GM12891 (cell line): Measurements from ENCODE around the gene NBL1. TPM values are rescaled to one million over a fixed set of nuclear protein-coding genes. Genes with fewer than 3 reads are reported as not detected.

Experiments used
- DNase-seq: peaks from one replicate; pipeline ENCODE4 v3.0.0; 2011; ENCODE audit warnings: low spot score; ENCODE audit not compliant: insufficient read length
- FAIRE-seq: peaks from 2 replicates; lab custom pipeline; 2011; peaks lifted over from hg19 to GRCh38; lab: Jason Lieb, UNC
- PAX5 ChIP-seq: IDR thresholded peaks from 2 replicates; pipeline ENCODE4 v1.6.1; 2011; ENCODE audit warnings: low read length, moderate library complexity, mild to moderate bottlenecking; ENCODE audit not compliant: insufficient read depth, severe bottlenecking
- POLR2A ChIP-seq: IDR thresholded peaks from 2 replicates; pipeline ENCODE4 v1.6.1; 2011; ENCODE audit warnings: low read depth, low read length, control low read depth
- POLR2AphosphoS5 ChIP-seq: IDR thresholded peaks from 2 replicates; pipeline ENCODE4 v1.6.1; 2011; ENCODE audit warnings: low read depth, low read length, control low read depth
- POU2F2 ChIP-seq: IDR thresholded peaks from 2 replicates; pipeline ENCODE4 v1.6.1; 2011; ENCODE audit warnings: low read depth, mild to moderate bottlenecking, control low read depth, low read length, moderate library complexity
- SPI1 ChIP-seq: IDR thresholded peaks from 2 replicates; pipeline ENCODE4 v1.6.1; 2011; ENCODE audit warnings: low read depth, low read length, control low read depth
- TAF1 ChIP-seq: IDR thresholded peaks from 2 replicates; pipeline ENCODE4 v1.6.1; 2011; ENCODE audit warnings: low read depth, low read length, control low read depth
- polyA plus RNA-seq: library from polyadenylated mRNA; unstranded; fragments of >200 nt; gene quantifications from one replicate; pipeline ENCODE4 v1.2.1, GENCODE V29; 2012; ENCODE audit warnings: low read depth, missing spikeins, inconsistent platforms; ENCODE audit not compliant: missing spikeins

The NBL1 gene
- 1.3 TPM for polyA plus RNA-seq

- FAIRE-seq (peak; percentile 72), DNase-seq (peak; percentile 67)
- TF ChIP-seq POLR2AphosphoS5: no peak
- TF ChIP-seq PAX5: no peak
- TF ChIP-seq POLR2A: no peak
- TF ChIP-seq TAF1: no peak
- no peak for TF ChIP-seq SPI1
- TF ChIP-seq POU2F2: no peak
These were observed at the start of gene NBL1 for GRCh38 chr1:19643602-19644394. NBL1 (plus strand) TSS chr1:19644311; CDS start chr1:19655031, 10,720 bp downstream.

GRCh38 chr1:19596065-19596713 lies 47.9 kb upstream of the NBL1 start:
- FAIRE-seq: no peak
- TF ChIP-seq POU2F2 (0 out of 2 replicates have a peak, but pooled peaks have one; percentile 64), TAF1 (peak; percentile 30; the same call in 1 of the 2 replicates), SPI1 (no peak)
- no peak for DNase-seq

- TF ChIP-seq POU2F2: peak; percentile 82
- peak; percentile 87 for TF ChIP-seq TAF1
- peak; percentile 56 for TF ChIP-seq SPI1
- TF ChIP-seq PAX5: no peak
- peak; percentile 74 for TF ChIP-seq POLR2AphosphoS5
- TF ChIP-seq POLR2A: peak; percentile 89
- FAIRE-seq (peak; percentile 98), DNase-seq (peak; percentile 79)
These were observed 47.2 kb upstream of the NBL1 start for GRCh38 chr1:19596714-19597495.

- DNase-seq (peak; percentile 12), FAIRE-seq (peak; percentile 81)
- TF ChIP-seq PAX5: no peak
- no peak for TF ChIP-seq POU2F2
- no peak for TF ChIP-seq SPI1
- no peak for TF ChIP-seq TAF1
- no peak for TF ChIP-seq POLR2AphosphoS5
- TF ChIP-seq POLR2A: no peak; the same call in 1 of the 2 replicates
These were observed 46.4 kb upstream of the NBL1 start for GRCh38 chr1:19597496-19598309.

- DNase-seq: no peak
- FAIRE-seq: no peak
- TF ChIP-seq SPI1 (no peak), POLR2A (no peak), POU2F2 (no peak)
These were observed 44.3 kb upstream of the NBL1 start for GRCh38 chr1:19599810-19600209.

GRCh38 chr1:19602486-19602885 lies 41.6 kb upstream of the NBL1 start:
- TF ChIP-seq PAX5 (no peak), POLR2AphosphoS5 (no peak), TAF1 (no peak)
- FAIRE-seq: no peak
- no peak for DNase-seq

- no peak for FAIRE-seq
These were observed 38.1 kb upstream of the NBL1 start for GRCh38 chr1:19605967-19606366.

GRCh38 chr1:19606817-19607642 lies 37.1 kb upstream of the NBL1 start:
- DNase-seq (no peak), FAIRE-seq (no peak)
- no peak for TF ChIP-seq PAX5
- no peak for TF ChIP-seq TAF1
- no peak for TF ChIP-seq POLR2A
- TF ChIP-seq POLR2AphosphoS5: no peak
- no peak for TF ChIP-seq SPI1
- TF ChIP-seq POU2F2: no peak

More at GRCh38 chr1:19605967-19606366, 38.1 kb upstream of the NBL1 start:
- no peak for TF ChIP-seq POLR2AphosphoS5
- TF ChIP-seq POU2F2: no peak
- TF ChIP-seq POLR2A: no peak
- TF ChIP-seq SPI1: no peak
- no peak for TF ChIP-seq TAF1
- TF ChIP-seq PAX5: no peak
- DNase-seq: no peak
